Muscle layer of colon (tissue), 2 donors: ENCODE results near the gene DENR.
"Not testable (repeated sequence)": the region's sequence is repeated elsewhere in the genome, so short reads cannot be mapped to it uniquely, and the experiment has no call there.

Experiments
- H3K27ac ChIP-seq: one replicate; pipeline ENCODE4 v1.7.0; 2013; ENCODE audit warnings: low read depth, mild to moderate bottlenecking, low read length, moderate library complexity
- H3K27me3 ChIP-seq, 2 donors: one replicate each; pipeline ENCODE4 v1.7.0; 2013; ENCODE audit warnings: low read length in 2 of 2, mild to moderate bottlenecking in 2 of 2; ENCODE audit not compliant: insufficient read depth in 2 of 2, control insufficient read depth in 1 of 2
- H3K36me3 ChIP-seq: one replicate; pipeline ENCODE4 v1.7.0; 2013; ENCODE audit warnings: mild to moderate bottlenecking, low read length; ENCODE audit not compliant: insufficient read depth
- H3K4me1 ChIP-seq: one replicate; pipeline ENCODE4 v1.7.0; 2013; ENCODE audit warnings: mild to moderate bottlenecking, low read length; ENCODE audit not compliant: insufficient read depth
- H3K4me3 ChIP-seq, 2 donors: one replicate each; pipeline ENCODE4 v1.7.0; 2013; ENCODE audit warnings: low read length in 2 of 2, low read depth in 1 of 2, mild to moderate bottlenecking in 1 of 2, moderate library complexity in 1 of 2
- H3K9ac ChIP-seq: one replicate; pipeline ENCODE4 v1.7.0; 2013; ENCODE audit warnings: low read length
- H3K9me3 ChIP-seq: one replicate; pipeline ENCODE4 v1.7.0; 2013; ENCODE audit warnings: mild to moderate bottlenecking, low read length
- donor health status: abdominal sarcoma.
- donor health status: Adenocarcinoma of cecum.

DENR gene

GRCh38 chr12:122795807-122796206 lies 43.2 kb downstream of the DENR start:
- no peak overlapping the region for H3K27ac ChIP-seq

GRCh38 chr12:122799641-122800243 lies 47.1 kb downstream of the DENR start:
- no peak overlapping the region for H3K9ac ChIP-seq
- no peaks in the 10 kb centered on the region for H3K4me1 ChIP-seq
- no peaks in the 10 kb centered on the region for H3K27me3 ChIP-seq
- H3K9me3 ChIP-seq: no peaks in the 10 kb centered on the region
- H3K27ac ChIP-seq: no peak overlapping the region
- H3K4me3 ChIP-seq: no peak overlapping the region
- no peaks in the 10 kb centered on the region for H3K36me3 ChIP-seq

More at GRCh38 chr12:122795807-122796206, 43.2 kb downstream of the DENR start:
- no peak overlapping the region for H3K4me3 ChIP-seq
- H3K9me3 ChIP-seq: no peaks in the 10 kb centered on the region
- no peaks in the 10 kb centered on the region for H3K27me3 ChIP-seq
- H3K4me1 ChIP-seq: no peaks in the 10 kb centered on the region
- H3K9ac ChIP-seq: no peak overlapping the region
- no peaks in the 10 kb centered on the region for H3K36me3 ChIP-seq

- no peak overlapping the region for H3K27ac ChIP-seq
- H3K27me3 ChIP-seq: no peaks in the 10 kb centered on the region
- H3K36me3 ChIP-seq: no peaks in the 10 kb centered on the region
- H3K9me3 ChIP-seq: no peaks in the 10 kb centered on the region
- H3K4me1 ChIP-seq: no peaks in the 10 kb centered on the region
- H3K4me3 ChIP-seq: no peak overlapping the region
- H3K9ac ChIP-seq: no peak overlapping the region
Observed at GRCh38 chr12:122803937-122804336, 51.3 kb downstream of the DENR start.

- H3K27me3 ChIP-seq, H3K9ac ChIP-seq, H3K36me3 ChIP-seq, H3K4me1 ChIP-seq, H3K4me3 ChIP-seq, H3K9me3 ChIP-seq, H3K27ac ChIP-seq: not testable (repeated sequence)
Observed at GRCh38 chr12:122804957-122805356, 52.3 kb downstream of the DENR start.

GRCh38 chr12:122807651-122808050 lies 55.0 kb downstream of the DENR start:
- Histone ChIP-seq H3K4me3 (no peak overlapping the region), H3K27me3 (no peaks in the 10 kb centered on the region), H3K9me3 (no peaks in the 10 kb centered on the region), H3K27ac (no peak overlapping the region), H3K36me3 (no peaks in the 10 kb centered on the region), H3K9ac (no peak overlapping the region), H3K4me1 (no peaks in the 10 kb centered on the region)

- Histone ChIP-seq H3K9me3 (no peaks in the 10 kb centered on the region), H3K4me3 (no peak overlapping the region), H3K27me3 (no peaks in the 10 kb centered on the region), H3K4me1 (no peaks in the 10 kb centered on the region), H3K36me3 (no peaks in the 10 kb centered on the region), H3K9ac (no peak overlapping the region), H3K27ac (no peak overlapping the region)
Observed at GRCh38 chr12:122811777-122812176, 59.2 kb downstream of the DENR start.

GRCh38 chr12:122813310-122813713 lies 60.7 kb downstream of the DENR start:
- no peaks in the 10 kb centered on the region for H3K4me1 ChIP-seq
- no peak overlapping the region for H3K9ac ChIP-seq
- H3K27ac ChIP-seq: no peak overlapping the region
- no peaks in the 10 kb centered on the region for H3K36me3 ChIP-seq
- no peaks in the 10 kb centered on the region for H3K9me3 ChIP-seq
- H3K4me3 ChIP-seq: no peak overlapping the region
- no peaks in the 10 kb centered on the region for H3K27me3 ChIP-seq

GRCh38 chr12:122819209-122819785 lies 66.7 kb downstream of the DENR start:
- Histone ChIP-seq H3K9ac (no peak overlapping the region), H3K27me3 (no peaks in the 10 kb centered on the region), H3K4me3 (no peak overlapping the region), H3K36me3 (no peaks in the 10 kb centered on the region), H3K27ac (no peak overlapping the region), H3K9me3 (no peaks in the 10 kb centered on the region), H3K4me1 (no peaks in the 10 kb centered on the region)

- no peaks in the 10 kb centered on the region for H3K9me3 ChIP-seq
- no peak overlapping the region for H3K27ac ChIP-seq
- no peak overlapping the region for H3K9ac ChIP-seq
- H3K4me3 ChIP-seq: no peak overlapping the region
- no peaks in the 10 kb centered on the region for H3K4me1 ChIP-seq
- H3K36me3 ChIP-seq: no peaks in the 10 kb centered on the region
- no peaks in the 10 kb centered on the region for H3K27me3 ChIP-seq
Observed at GRCh38 chr12:122820138-122820537, 67.5 kb downstream of the DENR start.
